Measurements from ENCODE around the gene NEBL.

Gene NEBL

DNA sequence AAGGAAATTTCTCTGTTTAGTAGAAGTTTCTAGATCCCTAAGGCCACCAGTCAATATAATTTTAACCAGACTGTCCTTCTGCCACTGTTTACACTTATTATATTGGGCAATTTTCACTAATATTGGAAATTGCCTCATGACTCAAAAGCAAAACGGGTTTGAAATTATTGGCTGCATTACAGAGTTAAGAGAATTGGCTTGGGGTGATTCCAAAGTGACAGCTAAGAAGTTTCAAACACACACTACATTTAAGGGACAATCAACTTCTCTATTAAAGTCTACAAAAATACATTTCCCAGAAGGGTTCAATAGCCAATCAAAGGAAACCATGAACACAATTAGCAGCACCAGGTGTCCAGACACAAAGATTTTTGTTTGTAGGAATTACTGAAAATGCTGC is 111.9 kb downstream of the NEBL start:
- Mint-ChIP-seq H3K9me3 (no peaks in the 10 kb centered on the region), H3K4me1 (no peaks in the 10 kb centered on the region), H3K27ac (ENCODE audit: low read depth) (no peak overlapping the region), H3K36me3 (ENCODE audit: insufficient read depth) (no peaks in the 10 kb centered on the region), H3K27me3 (no peaks in the 10 kb centered on the region), H3K4me3 (no peak overlapping the region)
- ATAC-seq (replicated peaks; ENCODE audit: extremely low read depth, poor library complexity, severe bottlenecking) (no peak), DNase-seq (ENCODE audit: low spot score in 2 of 2) (no peak)

DNA sequence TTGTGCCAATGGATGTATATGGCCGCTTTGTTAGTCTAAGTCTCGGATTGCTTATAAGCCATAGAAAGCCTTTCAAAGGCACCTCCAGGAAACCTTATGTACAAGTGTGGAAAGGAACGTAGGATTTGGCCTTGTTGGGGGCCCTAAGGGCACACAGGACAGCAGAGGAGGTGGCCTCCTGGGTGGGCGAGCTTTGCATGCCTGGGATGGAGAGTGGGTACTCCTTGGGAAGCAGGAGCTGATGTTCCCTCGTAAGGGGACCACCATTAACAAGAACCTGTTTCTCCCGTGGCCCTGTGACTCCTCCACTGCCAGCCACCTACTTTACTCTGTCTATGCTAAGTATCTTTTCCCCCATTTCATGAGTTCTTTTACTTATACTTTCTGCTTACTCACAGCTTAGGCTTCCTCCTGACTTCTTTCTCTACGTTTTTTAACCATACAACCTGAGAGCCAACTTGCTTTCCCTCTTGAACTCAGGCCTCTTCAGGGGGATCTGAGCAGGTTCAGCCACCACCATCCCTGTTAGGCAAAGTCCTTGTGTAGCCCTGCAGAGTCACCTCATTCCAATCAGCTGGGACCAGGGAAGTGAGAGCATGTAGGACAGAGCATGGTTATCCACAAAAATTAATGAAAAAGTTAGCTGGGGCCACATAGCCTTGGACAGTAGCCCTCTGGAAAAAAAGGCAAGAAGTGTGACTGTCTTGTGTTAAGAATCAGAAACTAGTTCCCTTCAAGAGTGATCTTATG is 118.9 kb downstream of the NEBL start:
- no peak for DNase-seq (ENCODE audit: low spot score in 2 of 2)
- no peak for ATAC-seq (replicated peaks; ENCODE audit: extremely low read depth, poor library complexity, severe bottlenecking)
- H3K4me1 Mint-ChIP-seq: no peaks in the 10 kb centered on the region
- H3K27me3 Mint-ChIP-seq: no peaks in the 10 kb centered on the region
- H3K36me3 Mint-ChIP-seq (ENCODE audit: insufficient read depth): no peaks in the 10 kb centered on the region
- H3K27ac Mint-ChIP-seq (ENCODE audit: low read depth): no peak overlapping the region
- no peak overlapping the region for H3K4me3 Mint-ChIP-seq
- H3K9me3 Mint-ChIP-seq: peaks cover 10% of the 10 kb centered on the region

DNA sequence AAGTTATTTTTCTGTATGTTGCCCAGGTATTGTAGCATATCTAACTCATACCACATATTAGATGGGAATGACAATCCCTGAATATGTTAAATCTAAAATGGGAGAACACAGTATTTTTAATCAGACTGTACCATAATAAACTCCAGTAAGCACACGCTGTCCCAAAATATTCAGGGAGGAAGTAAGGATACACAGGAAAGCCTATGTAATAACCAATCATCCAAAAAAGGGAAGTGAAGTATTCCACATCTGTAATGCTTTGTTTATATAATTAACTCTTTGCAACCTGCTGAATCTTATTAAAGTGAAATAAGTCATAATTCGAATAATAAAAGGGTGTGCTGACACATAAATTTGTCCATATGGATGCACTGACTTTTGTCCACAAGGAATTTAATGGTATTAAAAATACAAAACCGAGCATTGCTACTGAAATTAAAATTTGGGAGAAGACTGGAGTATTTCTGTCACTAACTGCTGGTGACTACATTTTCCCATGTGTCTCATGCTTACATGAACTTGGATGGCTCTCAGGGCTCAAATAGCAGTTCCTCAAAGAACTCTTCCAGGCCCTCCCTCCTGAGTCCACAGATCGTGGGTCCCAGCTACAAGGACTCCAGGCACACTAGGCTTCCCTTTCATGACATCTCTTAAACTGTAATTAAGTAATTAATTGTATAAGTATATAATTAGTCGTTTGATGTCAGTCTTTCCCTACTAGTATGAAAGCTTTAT is 120.6 kb downstream of the NEBL start:
- Mint-ChIP-seq H3K36me3 (ENCODE audit: insufficient read depth) (no peaks in the 10 kb centered on the region), H3K27me3 (no peaks in the 10 kb centered on the region), H3K9me3 (peaks cover 18% of the 10 kb centered on the region), H3K4me3 (no peak overlapping the region), H3K4me1 (no peaks in the 10 kb centered on the region), H3K27ac (ENCODE audit: low read depth) (no peak overlapping the region)
- no peak for ATAC-seq (replicated peaks; ENCODE audit: extremely low read depth, poor library complexity, severe bottlenecking)
- no peak for DNase-seq (ENCODE audit: low spot score in 2 of 2)

DNA sequence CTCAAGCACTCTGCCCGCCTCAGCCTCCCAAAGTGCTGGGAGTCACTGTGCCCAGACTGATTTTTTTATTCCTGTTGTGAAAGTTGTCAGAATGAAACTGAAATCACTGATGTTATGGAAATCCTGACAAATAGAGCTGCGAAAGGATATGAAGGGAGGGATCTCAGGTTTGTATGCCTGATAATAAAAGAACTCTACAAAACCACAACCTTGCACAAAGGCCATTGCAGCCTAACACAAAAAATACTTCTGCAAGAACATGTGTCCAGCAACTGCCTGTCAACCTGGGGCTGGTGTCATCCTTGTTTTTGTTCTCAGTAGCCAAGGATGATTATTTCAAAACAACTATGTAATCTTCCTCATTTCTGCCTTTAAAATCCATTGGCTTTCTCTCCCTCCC is 126.1 kb downstream of the NEBL start:
- H3K9me3 Mint-ChIP-seq: peaks cover 12% of the 10 kb centered on the region
- H3K4me1 Mint-ChIP-seq: no peaks in the 10 kb centered on the region
- no peaks in the 10 kb centered on the region for H3K27me3 Mint-ChIP-seq
- peaks cover 2% of the 10 kb centered on the region for H3K36me3 Mint-ChIP-seq (ENCODE audit: insufficient read depth)
- DNase-seq (ENCODE audit: low spot score in 2 of 2) (no peak), ATAC-seq (replicated peaks; ENCODE audit: extremely low read depth, poor library complexity, severe bottlenecking) (no peak)
- no peak overlapping the region for H3K27ac Mint-ChIP-seq (ENCODE audit: low read depth)
- no peak overlapping the region for H3K4me3 Mint-ChIP-seq

DNA sequence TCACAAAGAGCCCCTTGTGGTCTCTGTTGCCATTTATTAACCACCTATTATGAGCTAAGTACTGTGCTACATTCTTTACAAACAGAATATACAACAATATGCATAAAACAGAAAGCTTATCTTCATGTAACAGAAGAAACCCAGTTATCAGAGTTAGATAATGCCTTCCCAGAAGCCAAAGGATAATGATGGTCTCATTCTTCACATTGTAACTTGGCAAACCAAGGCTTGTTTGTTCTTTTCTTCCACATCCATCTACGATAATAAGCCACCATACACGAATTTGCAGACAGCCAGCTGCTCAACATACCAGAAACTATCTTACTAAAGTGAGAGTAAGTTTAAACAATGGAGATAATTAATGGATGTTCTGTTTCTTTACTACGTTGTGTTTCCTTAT is 127.6 kb downstream of the NEBL start:
- no peak overlapping the region for H3K27ac Mint-ChIP-seq (ENCODE audit: low read depth)
- peaks cover 2% of the 10 kb centered on the region for H3K36me3 Mint-ChIP-seq (ENCODE audit: insufficient read depth)
- DNase-seq (ENCODE audit: low spot score in 2 of 2): no peak
- ATAC-seq (replicated peaks; ENCODE audit: extremely low read depth, poor library complexity, severe bottlenecking): no peak
- H3K27me3 Mint-ChIP-seq: no peaks in the 10 kb centered on the region
- peaks cover 12% of the 10 kb centered on the region for H3K9me3 Mint-ChIP-seq
- no peak overlapping the region for H3K4me3 Mint-ChIP-seq
- H3K4me1 Mint-ChIP-seq: no peaks in the 10 kb centered on the region

DNA sequence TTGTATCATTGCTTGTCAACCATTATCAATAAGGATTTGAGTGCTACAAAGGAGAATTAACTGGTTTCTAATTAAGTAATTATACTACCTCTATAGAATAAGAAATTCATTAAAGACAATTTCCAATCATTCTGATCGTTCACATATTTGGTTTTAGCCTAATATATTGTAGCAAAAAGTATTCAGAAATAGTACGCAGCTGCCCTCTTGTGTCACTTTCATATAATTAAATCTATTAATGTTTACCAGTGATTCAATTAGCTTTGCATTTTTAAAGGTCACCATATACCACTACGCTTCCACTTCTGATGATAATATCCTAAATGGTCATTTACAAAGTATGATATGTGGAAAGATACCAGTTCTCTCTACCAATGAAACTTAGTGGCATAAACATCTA is 128.3 kb downstream of the NEBL start:
- no peak for ATAC-seq (replicated peaks; ENCODE audit: extremely low read depth, poor library complexity, severe bottlenecking)

DNA sequence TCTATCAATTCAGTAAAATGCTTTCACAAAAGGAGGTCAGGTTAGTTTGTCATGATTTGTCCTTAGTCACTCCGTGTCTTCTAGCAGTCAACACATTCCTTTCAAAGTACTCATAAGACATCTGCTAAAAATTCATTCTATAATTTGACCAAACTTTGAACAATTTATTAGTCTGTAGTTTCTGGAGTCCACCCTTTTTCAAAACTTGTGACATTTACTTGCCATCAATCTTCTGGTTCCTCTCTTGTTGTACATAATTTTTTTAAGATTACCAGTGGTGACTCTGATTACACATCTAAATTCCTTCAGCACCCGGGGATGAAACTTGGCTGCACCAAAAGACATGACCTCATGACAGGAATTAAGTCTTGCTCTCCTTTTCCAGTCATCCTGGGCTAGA is 130.1 kb downstream of the NEBL start:
- H3K27ac Mint-ChIP-seq (ENCODE audit: low read depth): no peak overlapping the region
- H3K36me3 Mint-ChIP-seq (ENCODE audit: insufficient read depth): peaks cover 2% of the 10 kb centered on the region
- no peak for ATAC-seq (replicated peaks; ENCODE audit: extremely low read depth, poor library complexity, severe bottlenecking)
- no peaks in the 10 kb centered on the region for H3K4me1 Mint-ChIP-seq
- no peak overlapping the region for H3K4me3 Mint-ChIP-seq
- DNase-seq (ENCODE audit: low spot score in 2 of 2): no peak
- no peaks in the 10 kb centered on the region for H3K27me3 Mint-ChIP-seq
- H3K9me3 Mint-ChIP-seq: peaks cover 3% of the 10 kb centered on the region

More for the DNA sequence above, 128.3 kb downstream of the NEBL start:
- Mint-ChIP-seq H3K36me3 (ENCODE audit: insufficient read depth) (peaks cover 2% of the 10 kb centered on the region), H3K4me3 (no peak overlapping the region), H3K27ac (ENCODE audit: low read depth) (no peak overlapping the region), H3K9me3 (peaks cover 8% of the 10 kb centered on the region), H3K27me3 (no peaks in the 10 kb centered on the region), H3K4me1 (no peaks in the 10 kb centered on the region)
- no peak for DNase-seq (ENCODE audit: low spot score in 2 of 2)

DNA sequence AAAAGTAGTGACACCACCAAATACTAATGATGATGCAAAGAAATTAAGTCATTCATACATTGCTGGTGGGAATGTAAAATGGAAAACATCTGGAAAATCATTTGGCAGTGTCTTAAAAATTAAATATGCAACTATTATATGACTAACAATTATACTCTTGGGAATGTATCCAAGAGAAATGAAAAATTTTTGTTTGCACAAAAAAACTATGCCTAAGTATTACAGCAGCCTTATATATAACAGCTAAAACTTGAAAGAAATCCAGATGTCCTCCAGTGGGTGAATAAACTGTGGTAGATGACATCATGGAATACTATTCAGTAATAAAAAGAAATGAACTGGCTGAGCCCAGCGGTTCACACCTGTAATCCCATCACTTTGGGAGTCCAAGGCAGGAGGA is 132.0 kb downstream of the NEBL start:
- no peak for ATAC-seq (replicated peaks; ENCODE audit: extremely low read depth, poor library complexity, severe bottlenecking)
- peaks cover 5% of the 10 kb centered on the region for H3K9me3 Mint-ChIP-seq
- no peak for DNase-seq (ENCODE audit: low spot score in 2 of 2)
- H3K4me1 Mint-ChIP-seq: no peaks in the 10 kb centered on the region
- no peak overlapping the region for H3K4me3 Mint-ChIP-seq
- no peaks in the 10 kb centered on the region for H3K27me3 Mint-ChIP-seq
- no peak overlapping the region for H3K27ac Mint-ChIP-seq (ENCODE audit: low read depth)
- peaks cover 2% of the 10 kb centered on the region for H3K36me3 Mint-ChIP-seq (ENCODE audit: insufficient read depth)

DNA sequence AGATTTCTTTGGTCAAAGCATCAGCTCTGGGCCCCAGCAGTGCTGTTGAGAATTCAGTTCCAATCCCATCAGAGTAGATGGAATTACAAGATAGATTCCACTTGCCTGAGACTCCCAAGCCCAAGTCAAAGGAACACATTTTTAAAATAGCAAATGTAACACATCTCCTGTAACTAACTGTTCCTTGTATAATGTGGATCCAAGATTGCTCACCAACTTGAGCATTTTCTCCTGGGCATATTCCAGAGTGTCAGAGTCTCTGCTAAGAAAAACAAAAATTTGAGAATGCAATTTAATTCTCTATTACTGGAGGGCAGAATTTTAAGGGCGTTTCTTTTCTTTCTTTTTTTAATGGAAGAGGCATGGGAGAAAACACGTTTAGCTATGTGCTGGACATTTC is 136.7 kb downstream of the NEBL start:
- no peak for DNase-seq (ENCODE audit: low spot score in 2 of 2)
- ATAC-seq (replicated peaks; ENCODE audit: extremely low read depth, poor library complexity, severe bottlenecking): no peak
- no peak overlapping the region for H3K4me3 Mint-ChIP-seq
- peaks cover 12% of the 10 kb centered on the region for H3K9me3 Mint-ChIP-seq
- no peaks in the 10 kb centered on the region for H3K36me3 Mint-ChIP-seq (ENCODE audit: insufficient read depth)
- H3K4me1 Mint-ChIP-seq: no peaks in the 10 kb centered on the region
- H3K27me3 Mint-ChIP-seq: no peaks in the 10 kb centered on the region
- no peak overlapping the region for H3K27ac Mint-ChIP-seq (ENCODE audit: low read depth)

DNA sequence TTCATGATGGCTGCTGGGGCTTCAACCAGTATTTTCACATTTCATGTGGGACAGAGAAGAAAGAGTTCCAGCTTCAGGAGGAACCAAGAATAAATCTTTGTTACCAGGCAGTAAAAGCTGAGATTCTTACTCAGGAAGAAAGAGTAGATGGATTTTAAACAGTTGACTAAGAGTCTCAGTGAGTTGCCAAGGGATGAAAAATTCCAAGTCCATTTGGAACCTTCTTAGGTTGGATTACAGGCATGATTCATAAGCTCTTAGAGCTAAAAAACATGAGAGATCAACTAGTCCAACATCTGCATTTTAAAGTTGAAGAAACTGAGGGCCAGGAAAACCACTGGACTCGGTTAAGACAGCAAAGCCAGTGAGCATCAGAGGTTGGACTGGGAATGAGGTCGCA is 148.6 kb downstream of the NEBL start:
- DNase-seq (ENCODE audit: low spot score in 2 of 2) (no peak), ATAC-seq (replicated peaks; ENCODE audit: extremely low read depth, poor library complexity, severe bottlenecking) (no peak)
- no peaks in the 10 kb centered on the region for H3K4me1 Mint-ChIP-seq
- H3K9me3 Mint-ChIP-seq: peaks cover 18% of the 10 kb centered on the region
- no peak overlapping the region for H3K4me3 Mint-ChIP-seq
- no peaks in the 10 kb centered on the region for H3K36me3 Mint-ChIP-seq (ENCODE audit: insufficient read depth)
- H3K27ac Mint-ChIP-seq (ENCODE audit: low read depth): no peak overlapping the region
- no peaks in the 10 kb centered on the region for H3K27me3 Mint-ChIP-seq

DNA sequence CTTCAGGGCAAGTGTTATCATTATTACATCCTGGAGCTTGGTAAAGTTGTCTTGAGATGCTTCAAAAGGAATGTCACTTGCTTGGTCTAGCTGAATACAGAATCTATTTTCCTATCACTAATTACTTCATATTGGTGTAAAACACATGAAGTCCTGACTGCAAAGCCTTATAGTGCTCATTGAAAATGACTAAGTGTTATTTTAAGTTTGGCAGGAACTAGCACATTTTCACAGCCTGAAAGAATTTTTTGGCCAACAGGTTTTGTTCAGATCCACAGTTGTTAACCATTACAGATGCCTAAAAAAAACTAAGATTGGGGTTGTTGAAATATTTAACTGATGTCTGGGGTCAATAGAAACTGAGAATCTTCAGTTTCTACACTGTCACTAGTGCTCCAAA is 149.3 kb downstream of the NEBL start:
- Mint-ChIP-seq H3K4me3 (no peak overlapping the region), H3K9me3 (peaks cover 19% of the 10 kb centered on the region), H3K36me3 (ENCODE audit: insufficient read depth) (no peaks in the 10 kb centered on the region), H3K4me1 (no peaks in the 10 kb centered on the region), H3K27ac (ENCODE audit: low read depth) (no peak overlapping the region), H3K27me3 (no peaks in the 10 kb centered on the region)
- DNase-seq (ENCODE audit: low spot score in 2 of 2): no peak
- ATAC-seq (replicated peaks; ENCODE audit: extremely low read depth, poor library complexity, severe bottlenecking): no peak

DNA sequence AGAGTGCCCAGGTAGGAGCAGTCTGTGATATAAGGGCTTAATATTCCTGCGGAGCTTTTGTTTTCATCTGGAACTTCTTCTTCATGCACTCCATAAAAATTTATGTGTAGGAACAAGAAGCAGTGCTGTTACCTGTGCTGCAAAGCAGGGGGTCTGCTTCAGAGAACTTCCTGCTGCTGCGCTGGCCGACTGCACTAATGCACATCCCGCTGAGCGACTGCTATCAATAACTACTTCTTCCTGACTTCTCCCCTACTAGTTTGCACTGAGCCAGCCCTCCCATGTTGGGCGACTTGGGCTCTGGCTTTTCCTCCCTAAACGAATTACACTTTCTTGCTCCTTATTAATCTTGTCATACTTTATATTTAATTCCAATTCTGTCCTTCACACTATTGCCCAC is 150.3 kb downstream of the NEBL start:
- ATAC-seq (replicated peaks; ENCODE audit: extremely low read depth, poor library complexity, severe bottlenecking) (no peak), DNase-seq (ENCODE audit: low spot score in 2 of 2) (no peak)
- Mint-ChIP-seq H3K4me1 (no peaks in the 10 kb centered on the region), H3K27ac (ENCODE audit: low read depth) (no peak overlapping the region), H3K4me3 (no peak overlapping the region), H3K27me3 (no peaks in the 10 kb centered on the region), H3K9me3 (peaks cover 25% of the 10 kb centered on the region), H3K36me3 (ENCODE audit: insufficient read depth) (no peaks in the 10 kb centered on the region)
